Mesenchymal stem cell (in vitro differentiated cells and primary cell): ENCODE measurements around the gene PCDHB13.
"Not testable (repeated sequence)": the region's sequence is repeated elsewhere in the genome, so short reads cannot be mapped to it uniquely, and the experiment has no call there.

Experiments
- DNase-seq: peaks from one replicate; pipeline ENCODE4 v3.0.0-alpha.2; 2013
- H2AFZ ChIP-seq: one replicate; pipeline ENCODE4 v1.6.1; 2013; ENCODE audit warnings: low read depth, mild to moderate bottlenecking, control low read depth, inconsistent platforms, low read length, moderate library complexity
- H2AK5ac ChIP-seq: 2 replicates; pipeline ENCODE4 v1.6.1; 2013; ENCODE audit warnings: low read length, moderate library complexity, mild to moderate bottlenecking, inconsistent platforms; ENCODE audit not compliant: severe bottlenecking
- H2BK120ac ChIP-seq: one replicate; pipeline ENCODE4 v1.6.1; 2013; ENCODE audit warnings: low read depth, mild to moderate bottlenecking, inconsistent platforms, low read length, moderate library complexity
- H2BK12ac ChIP-seq, 2 experiments: one replicate each; pipeline ENCODE4 v1.6.1; 2013; ENCODE audit warnings: inconsistent platforms in 2 of 2, low read length in 2 of 2, mild to moderate bottlenecking in 2 of 2, moderate library complexity in 2 of 2, control low read depth in 1 of 2
- H2BK15ac ChIP-seq: one replicate; pipeline ENCODE4 v1.6.1; 2013; ENCODE audit warnings: mild to moderate bottlenecking, low read depth, inconsistent platforms; ENCODE audit not compliant: poor library complexity, severe bottlenecking
- H2BK5ac ChIP-seq: 2 replicates; pipeline ENCODE4 v1.6.1; 2013; ENCODE audit warnings: low read depth, mild to moderate bottlenecking, low read length, control low read depth, inconsistent platforms; ENCODE audit not compliant: poor library complexity, severe bottlenecking
- H3K14ac ChIP-seq, 2 experiments: one replicate each; pipeline ENCODE4 v1.6.1; 2013; ENCODE audit warnings: inconsistent platforms in 2 of 2, low read length in 2 of 2, control low read depth in 1 of 2, mild to moderate bottlenecking in 1 of 2, moderate library complexity in 1 of 2
- H3K18ac ChIP-seq, 2 experiments: one replicate each; pipeline ENCODE4 v1.6.1; 2013; ENCODE audit warnings: inconsistent platforms in 2 of 2, low read length in 2 of 2, control low read depth in 1 of 2, low read depth in 1 of 2, mild to moderate bottlenecking in 1 of 2
- H3K23ac ChIP-seq, 2 experiments: one replicate each; pipeline ENCODE4 v1.6.1; 2013; ENCODE audit warnings: inconsistent platforms in 2 of 2, low read length in 2 of 2, mild to moderate bottlenecking in 2 of 2, moderate library complexity in 2 of 2, control low read depth in 1 of 2
- H3K27ac ChIP-seq: 2 replicates; pipeline ENCODE4 v1.5.1; 2013; ENCODE audit warnings: mild to moderate bottlenecking, moderate library complexity, low read length, control low read depth, inconsistent platforms; ENCODE audit not compliant: poor library complexity, severe bottlenecking
- H3K27me3 ChIP-seq, 2 experiments: 2 replicates each; pipeline versions ENCODE4 v1.6.1 to v1.7.0; 2013; ENCODE audit warnings: low read length in 2 of 2, mild to moderate bottlenecking in 2 of 2, moderate library complexity in 2 of 2, control low read depth in 1 of 2, inconsistent platforms in 1 of 2; ENCODE audit not compliant: control insufficient read depth in 1 of 2, insufficient read depth in 1 of 2
- H3K36me3 ChIP-seq, 2 experiments: 2 replicates each; pipeline versions ENCODE4 v1.6.1 to v1.7.0; 2013; ENCODE audit warnings: low read length in 2 of 2, control low read depth in 1 of 2, inconsistent platforms in 1 of 2, low read depth in 1 of 2, mild to moderate bottlenecking in 1 of 2; ENCODE audit not compliant: insufficient read depth in 2 of 2, control insufficient read depth in 1 of 2
- H3K4ac ChIP-seq, 2 experiments: one replicate each; pipeline ENCODE4 v1.6.1; 2013; ENCODE audit warnings: inconsistent platforms in 2 of 2, low read length in 2 of 2, mild to moderate bottlenecking in 2 of 2, moderate library complexity in 2 of 2, control low read depth in 1 of 2, low read depth in 1 of 2
- H3K4me1 ChIP-seq: 2 replicates; pipeline ENCODE4 v1.6.1; 2013; ENCODE audit warnings: low read depth, low read length, control low read depth; ENCODE audit not compliant: control insufficient read depth, insufficient read depth
- H3K4me2 ChIP-seq: 2 replicates; pipeline ENCODE4 v1.6.1; 2013; ENCODE audit warnings: low read length, mild to moderate bottlenecking, inconsistent platforms; ENCODE audit not compliant: poor library complexity, severe bottlenecking
- H3K4me3 ChIP-seq, 2 experiments: 2 replicates each; pipeline versions ENCODE4 v1.5.1 to v1.7.0; 2013; ENCODE audit warnings: low read length in 2 of 2, mild to moderate bottlenecking in 2 of 2, control low read depth in 1 of 2, low read depth in 1 of 2; ENCODE audit not compliant: insufficient read depth in 1 of 2
- H3K79me1 ChIP-seq: replicated peaks from 2 replicates; pipeline ENCODE4 v1.6.1; 2013; ENCODE audit warnings: mild to moderate bottlenecking, control low read depth, low read length, inconsistent platforms; ENCODE audit not compliant: poor library complexity, severe bottlenecking
- H3K9ac ChIP-seq: 2 replicates; pipeline ENCODE4 v1.7.0; 2013; ENCODE audit warnings: mild to moderate bottlenecking, low read length, moderate library complexity
- H3K9me3 ChIP-seq: 2 replicates; pipeline ENCODE4 v1.7.0; 2013; ENCODE audit warnings: mild to moderate bottlenecking, low read length; ENCODE audit not compliant: control insufficient read depth
- H4K8ac ChIP-seq: one replicate; pipeline ENCODE4 v1.6.1; 2013; ENCODE audit warnings: inconsistent platforms, mild to moderate bottlenecking, low read length, moderate library complexity
- H4K91ac ChIP-seq: one replicate; pipeline ENCODE4 v1.6.1; 2013; ENCODE audit warnings: mild to moderate bottlenecking, low read length, inconsistent platforms
- WGBS: methylation state at CpG from one replicate; pipeline ENCODE4 v1.1.7; 2013; ENCODE audit warnings: mixed read lengths; 5-methylcytosine and 5-hydroxymethylcytosine counted together

Gene PCDHB13

DNA sequence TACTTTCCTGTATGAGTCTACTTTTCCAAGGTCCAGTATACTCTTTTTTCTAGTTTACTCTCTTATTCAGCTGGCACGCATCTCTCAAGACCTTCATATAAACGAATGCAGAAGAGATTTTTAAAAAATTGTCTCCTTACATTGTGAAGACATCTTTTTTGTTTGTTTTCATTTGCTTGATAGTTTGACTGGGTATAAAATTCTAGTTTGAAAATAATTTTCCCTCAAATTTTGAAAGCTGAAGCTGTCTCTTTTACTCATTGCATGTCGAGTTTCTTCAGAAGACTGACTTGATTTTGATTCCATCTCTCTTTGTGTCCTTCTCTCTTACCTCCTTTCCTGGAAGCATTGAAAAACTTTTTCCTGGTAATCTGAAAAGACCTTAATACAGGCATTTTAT lies 17.4 kb upstream of the PCDHB13 start:
- Histone ChIP-seq H4K91ac (no peak overlapping the region), H3K4me3 (no peak overlapping the region), H3K36me3 (no peaks in the 10 kb centered on the region), H3K23ac (no peak overlapping the region), H3K79me1 (no peaks in the 10 kb centered on the region), H3K9me3 (peaks cover 76% of the 10 kb centered on the region), H3K27me3 (no peaks in the 10 kb centered on the region), H3K14ac (no peak overlapping the region), H2BK5ac (no peak overlapping the region), H2BK120ac (no peak overlapping the region), H3K18ac (no peak overlapping the region), H3K4ac (no peak overlapping the region), H2AFZ (no peak overlapping the region), H4K8ac (no peak overlapping the region), H2AK5ac (no peak overlapping the region), H3K4me1 (no peaks in the 10 kb centered on the region), H3K27ac (no peak overlapping the region), H3K9ac (no peak overlapping the region), H2BK12ac (no peak overlapping the region), H2BK15ac (no peak overlapping the region), H3K4me2 (no peak overlapping the region)
- DNase-seq = no peak
- 42% methylated on average over 1 of the region's 3 CpGs for WGBS

- WGBS = 71% methylated on average over 18 of the region's 21 CpGs
- H3K79me1 ChIP-seq = no peaks in the 10 kb centered on the region
- H3K36me3 ChIP-seq = no peaks in the 10 kb centered on the region
- H3K23ac ChIP-seq = no peak within 1 kb of the TSS
- no peak within 1 kb of the TSS for H3K4ac ChIP-seq
- H2AK5ac ChIP-seq = no peak within 1 kb of the TSS
- H3K27ac ChIP-seq = no peak within 1 kb of the TSS
- no peak within 1 kb of the TSS for H2BK15ac ChIP-seq
- no peak within 1 kb of the TSS for H4K91ac ChIP-seq
- H3K4me3 ChIP-seq = no peak within 1 kb of the TSS
- no peak within 1 kb of the TSS for H2AFZ ChIP-seq
- no peak within 1 kb of the TSS for H2BK12ac ChIP-seq
- no peak within 1 kb of the TSS for H4K8ac ChIP-seq
- no peak within 1 kb of the TSS for H3K18ac ChIP-seq
- no peak within 1 kb of the TSS for H3K14ac ChIP-seq
- H3K27me3 ChIP-seq = no peaks in the 10 kb centered on the region
- no peak for DNase-seq
- no peak within 1 kb of the TSS for H3K9ac ChIP-seq
- no peak within 1 kb of the TSS for H2BK120ac ChIP-seq
- H2BK5ac ChIP-seq = no peak within 1 kb of the TSS
- H3K9me3 ChIP-seq = peaks cover 76% of the 10 kb centered on the region
- H3K4me1 ChIP-seq = no peaks in the 10 kb centered on the region
- no peak within 1 kb of the TSS for H3K4me2 ChIP-seq
Observed at GRCh38 chr5:141199359-141200235, 14.1 kb upstream of the PCDHB13 start, which contains the start of gene PCDHB11. TSS of gene PCDHB11 (plus strand) at chr5:141199627. CDS start at chr5:141199775, 148 bp downstream.

DNA sequence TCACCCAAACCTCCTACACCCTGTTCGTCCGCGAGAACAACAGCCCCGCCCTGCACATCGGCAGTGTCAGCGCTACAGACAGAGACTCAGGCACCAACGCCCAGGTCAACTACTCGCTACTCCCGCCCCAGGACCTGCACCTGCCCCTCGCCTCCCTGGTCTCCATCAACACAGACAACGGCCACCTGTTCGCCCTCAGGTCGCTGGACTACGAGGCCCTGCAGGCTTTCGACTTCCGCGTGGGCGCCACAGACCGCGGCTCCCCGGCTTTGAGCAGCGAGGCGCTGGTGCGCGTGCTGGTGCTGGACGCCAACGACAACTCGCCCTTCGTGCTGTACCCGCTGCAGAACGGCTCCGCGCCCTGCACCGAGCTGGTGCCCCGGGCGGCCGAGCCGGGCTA lies 12.6 kb upstream of the PCDHB13 start:
- H3K4me1 ChIP-seq, H2BK15ac ChIP-seq, H3K27me3 ChIP-seq, H2BK12ac ChIP-seq, H2BK5ac ChIP-seq, H3K14ac ChIP-seq, DNase-seq, H3K27ac ChIP-seq, H3K4me2 ChIP-seq, H3K4me3 ChIP-seq, H4K8ac ChIP-seq, H3K23ac ChIP-seq, H3K18ac ChIP-seq, H3K79me1 ChIP-seq, H4K91ac ChIP-seq, H2AFZ ChIP-seq, H3K9ac ChIP-seq, H2BK120ac ChIP-seq, H3K36me3 ChIP-seq, H2AK5ac ChIP-seq, H3K4ac ChIP-seq: not testable (repeated sequence)
- WGBS = 84% methylated on average over 10 of the region's 38 CpGs
- peaks cover 79% of the 10 kb centered on the region for H3K9me3 ChIP-seq

GRCh38 chr5:141201646-141202045 lies 12.1 kb upstream of the PCDHB13 start:
- H3K79me1 ChIP-seq, H3K4me3 ChIP-seq, H3K27ac ChIP-seq, H3K18ac ChIP-seq, H3K23ac ChIP-seq, H4K8ac ChIP-seq, H2BK5ac ChIP-seq, H4K91ac ChIP-seq, H3K36me3 ChIP-seq, H2BK15ac ChIP-seq, H2BK12ac ChIP-seq, H3K9ac ChIP-seq, H2BK120ac ChIP-seq, DNase-seq, H3K14ac ChIP-seq, H2AK5ac ChIP-seq, H3K27me3 ChIP-seq, H3K4ac ChIP-seq, H3K4me1 ChIP-seq, H3K4me2 ChIP-seq, H2AFZ ChIP-seq: not testable (repeated sequence)
- 95% methylated on average over 28 of the region's 35 CpGs for WGBS
- H3K9me3 ChIP-seq = peaks cover 80% of the 10 kb centered on the region
